ENCODE results near the gene COMMD6.

- TF ChIP-seq POLR2AphosphoS5 (IDR thresholded peaks at IDR 0.05) (peak; percentile 63), CTCF (IDR thresholded peaks at IDR 0.05; ENCODE audit: poor library complexity, severe bottlenecking) (peak; percentile 99)
Observed at GRCh38 chr13:75549262-75550158, 11.9 kb upstream of the COMMD6 start, which contains the start of gene UCHL3.

All from neural cell (in vitro differentiated cells).